ENCODE data around the gene FUBP3. TPM values are rescaled to one million over a fixed set of nuclear protein-coding genes. Genes with fewer than 3 reads are reported as not detected.

The FUBP3 gene
- total RNA-seq, 1 donor from 2014 or later = 50.6 TPM

DNA sequence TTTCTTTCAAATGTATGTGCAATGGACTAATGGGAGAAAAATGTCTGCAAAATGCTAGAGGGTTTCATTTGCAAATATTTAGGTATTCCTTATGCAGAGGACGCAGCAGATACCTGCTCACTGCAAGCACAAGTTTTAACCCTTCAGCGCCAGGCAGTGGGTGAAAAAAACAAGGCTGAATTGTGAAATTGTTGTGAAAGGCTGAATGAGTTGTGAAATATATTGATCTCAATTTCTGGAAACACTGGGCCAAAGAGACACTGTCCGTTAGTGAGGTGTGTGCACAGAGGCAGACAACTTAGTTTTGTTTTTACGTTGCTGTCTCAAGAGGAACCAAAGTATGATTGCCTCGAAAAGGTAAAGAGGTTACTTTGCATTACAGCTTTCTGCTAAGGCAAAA is 18.8 kb downstream of the FUBP3 start:
- intact Hi-C loops (cut with micrococcal nuclease) = no loop called here
- Mint-ChIP-seq H3K4me3 (ENCODE audit: low read depth) (no peak overlapping the region), H3K36me3 (ENCODE audit: low read depth) (peaks cover 34% of the 10 kb centered on the region), H3K27ac (no peak overlapping the region), H3K27me3 (ENCODE audit: low read depth) (no peaks in the 10 kb centered on the region), H3K9me3 (no peaks in the 10 kb centered on the region), H3K4me1 (ENCODE audit: low read depth) (no peaks in the 10 kb centered on the region)
- DNase-seq (ENCODE audit: low spot score) = no peak

DNA sequence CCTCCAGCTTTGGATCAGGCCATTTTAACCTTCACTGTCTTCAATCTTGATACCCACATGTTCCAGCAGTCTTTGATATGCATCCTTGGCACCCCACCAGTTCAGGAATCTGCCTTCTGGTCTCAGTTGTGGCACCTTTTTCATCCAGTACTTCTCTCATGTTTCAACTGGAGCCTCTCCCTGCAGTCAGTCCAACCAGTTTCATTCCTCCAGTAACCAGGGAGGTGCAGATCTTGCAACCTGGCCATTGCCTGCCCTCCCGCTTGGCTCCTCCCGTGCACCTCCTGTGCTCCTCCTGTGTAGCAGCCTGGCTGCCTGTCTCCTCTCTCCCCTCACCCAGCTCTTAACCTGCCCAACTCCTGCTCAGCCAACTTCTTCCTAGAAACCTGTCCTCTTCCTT is 20.2 kb downstream of the FUBP3 start:
- no peaks in the 10 kb centered on the region for H3K9me3 Mint-ChIP-seq
- peaks cover 45% of the 10 kb centered on the region for H3K36me3 Mint-ChIP-seq (ENCODE audit: low read depth)
- H3K27me3 Mint-ChIP-seq (ENCODE audit: low read depth) = no peaks in the 10 kb centered on the region
- no peaks in the 10 kb centered on the region for H3K4me1 Mint-ChIP-seq (ENCODE audit: low read depth)
- H3K4me3 Mint-ChIP-seq (ENCODE audit: low read depth) = no peak overlapping the region
- intact Hi-C loops (cut with micrococcal nuclease) = no loop called here
- H3K27ac Mint-ChIP-seq = no peak overlapping the region
- DNase-seq (ENCODE audit: low spot score) = no peak

DNA sequence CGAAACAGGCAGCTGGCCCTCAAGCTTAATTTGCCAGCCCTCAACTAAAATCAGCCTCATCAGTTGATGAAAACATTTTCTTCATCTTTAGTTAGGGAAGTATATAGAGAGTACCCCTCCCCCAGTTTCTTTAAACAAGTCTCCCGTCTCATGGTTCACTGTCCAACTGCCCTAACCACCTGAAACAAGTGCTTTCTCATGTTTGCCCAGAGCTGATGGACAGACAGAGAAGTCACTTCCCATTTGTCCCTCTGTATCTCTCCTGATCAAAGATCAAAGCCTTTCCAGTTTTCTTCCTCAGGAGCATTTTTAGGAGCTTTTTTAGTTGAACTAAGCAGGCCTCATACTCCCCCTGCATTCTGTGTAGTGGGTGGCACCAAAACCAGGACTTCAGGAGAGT is 21.7 kb downstream of the FUBP3 start:
- no peaks in the 10 kb centered on the region for H3K9me3 Mint-ChIP-seq
- no peaks in the 10 kb centered on the region for H3K4me1 Mint-ChIP-seq (ENCODE audit: low read depth)
- intact Hi-C loops (cut with micrococcal nuclease) = no loop called here

DNA sequence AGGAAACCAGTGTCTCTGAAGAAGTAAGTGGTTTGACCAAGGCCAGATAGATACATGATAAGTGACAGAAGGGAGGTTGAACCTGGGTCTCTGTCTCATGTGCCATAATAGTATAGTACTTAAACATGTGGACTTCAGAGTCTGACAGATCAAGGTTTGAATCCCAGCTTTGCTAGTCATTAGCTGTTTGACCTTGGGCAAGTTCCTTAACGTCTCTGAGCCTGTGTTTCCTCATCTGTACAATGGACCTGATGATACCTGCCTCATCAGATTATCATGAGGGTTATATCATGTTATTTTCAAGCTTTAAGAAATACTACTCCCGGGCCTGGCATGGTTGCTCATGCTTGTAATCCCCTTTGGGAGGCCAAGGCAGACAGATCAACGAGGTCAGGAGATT is 24.9 kb downstream of the FUBP3 start:
- no peaks in the 10 kb centered on the region for H3K9me3 Mint-ChIP-seq
- intact Hi-C loops (cut with micrococcal nuclease) = no loop called here
- no peak overlapping the region for H3K4me3 Mint-ChIP-seq (ENCODE audit: low read depth)
- no peak for DNase-seq (ENCODE audit: low spot score)
- H3K36me3 Mint-ChIP-seq (ENCODE audit: low read depth) = peaks cover 27% of the 10 kb centered on the region
- no peak overlapping the region for H3K27ac Mint-ChIP-seq
- H3K4me1 Mint-ChIP-seq (ENCODE audit: low read depth) = no peaks in the 10 kb centered on the region
- no peaks in the 10 kb centered on the region for H3K27me3 Mint-ChIP-seq (ENCODE audit: low read depth)

More for the DNA sequence above, 21.7 kb downstream of the FUBP3 start:
- DNase-seq (ENCODE audit: low spot score) = no peak
- Mint-ChIP-seq H3K36me3 (ENCODE audit: low read depth) (peaks cover 43% of the 10 kb centered on the region), H3K27me3 (ENCODE audit: low read depth) (no peaks in the 10 kb centered on the region), H3K4me3 (ENCODE audit: low read depth) (no peak overlapping the region), H3K27ac (no peak overlapping the region)

DNA sequence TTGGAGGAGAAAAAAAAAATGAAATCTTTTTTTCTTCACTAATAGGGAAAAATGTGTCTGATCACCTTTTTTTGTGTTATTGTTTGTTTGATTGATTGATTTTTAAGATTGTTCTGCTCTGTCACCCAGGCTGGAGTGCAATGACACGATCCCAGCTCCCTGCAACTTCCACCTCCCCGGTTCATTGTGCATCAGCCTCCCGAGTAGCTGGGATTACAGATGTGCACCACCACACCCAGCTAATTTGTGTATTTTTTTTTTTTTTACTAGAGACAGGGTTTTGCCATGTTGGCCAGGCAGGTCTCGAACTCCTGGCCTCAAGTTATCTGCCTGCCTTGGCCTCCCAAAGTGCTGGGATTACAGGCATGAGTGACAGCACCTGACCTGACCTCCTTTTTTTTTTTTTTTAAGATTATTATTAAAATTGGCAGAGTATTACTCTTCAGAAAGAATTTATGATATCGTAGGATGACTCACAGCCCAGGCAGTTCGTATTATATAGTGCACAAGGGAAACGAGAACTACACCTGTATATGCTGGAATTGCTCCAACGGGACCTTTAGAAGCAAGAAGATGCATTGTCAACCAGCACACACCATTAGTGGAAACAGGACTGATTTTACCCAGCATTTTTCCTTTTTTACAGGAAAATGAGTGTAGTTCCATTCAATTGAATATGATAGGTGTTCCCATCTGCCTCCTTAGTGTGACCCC is 27.7 kb downstream of the FUBP3 start:
- H3K27me3 Mint-ChIP-seq (ENCODE audit: low read depth) = no peaks in the 10 kb centered on the region
- H3K36me3 Mint-ChIP-seq (ENCODE audit: low read depth) = peaks cover 28% of the 10 kb centered on the region
- H3K4me1 Mint-ChIP-seq (ENCODE audit: low read depth) = no peaks in the 10 kb centered on the region
- no peaks in the 10 kb centered on the region for H3K9me3 Mint-ChIP-seq
- H3K4me3 Mint-ChIP-seq (ENCODE audit: low read depth) = no peak overlapping the region
- intact Hi-C loops (cut with micrococcal nuclease) = no loop called here
- no peak overlapping the region for H3K27ac Mint-ChIP-seq
- no peak for DNase-seq (ENCODE audit: low spot score)

DNA sequence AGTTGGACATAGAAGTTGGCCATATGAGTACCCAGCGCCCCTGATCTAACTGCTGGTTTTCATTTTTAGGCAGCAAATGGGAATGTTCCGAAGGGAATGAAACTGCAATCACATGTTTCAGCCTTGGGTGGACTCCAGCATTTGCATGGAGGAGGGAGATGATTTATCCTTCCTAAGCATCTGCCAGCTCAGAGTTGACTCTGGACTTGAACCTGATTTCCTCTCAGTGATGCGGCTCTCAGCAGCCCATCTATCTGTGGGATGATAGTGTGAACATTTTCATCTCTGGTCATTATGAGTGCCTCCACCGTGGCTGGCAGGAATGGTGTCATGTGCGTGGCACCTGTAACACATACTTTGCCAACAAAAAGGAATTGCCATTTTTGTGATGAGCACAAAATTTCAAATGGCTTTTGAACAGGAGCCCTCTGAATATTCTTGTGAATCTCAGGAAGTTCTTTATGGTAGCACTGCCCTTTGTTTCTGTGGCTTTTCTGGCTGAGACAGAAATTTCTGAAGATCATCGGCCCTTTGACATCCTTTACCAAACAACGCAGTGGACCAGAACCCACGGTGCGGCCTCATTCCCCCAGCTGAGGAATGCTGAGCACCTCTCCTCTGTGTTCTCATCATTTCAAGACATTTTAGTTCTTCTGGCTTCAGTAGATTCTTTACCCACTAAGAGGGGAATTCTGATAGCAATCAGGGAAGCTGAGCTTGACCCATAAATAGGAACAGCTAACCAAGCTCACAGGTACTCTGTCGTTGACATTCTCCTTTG is 28.5 kb downstream of the FUBP3 start:
- Mint-ChIP-seq H3K4me1 (ENCODE audit: low read depth) (no peaks in the 10 kb centered on the region), H3K27me3 (ENCODE audit: low read depth) (no peaks in the 10 kb centered on the region), H3K4me3 (ENCODE audit: low read depth) (no peak overlapping the region), H3K36me3 (ENCODE audit: low read depth) (peaks cover 28% of the 10 kb centered on the region), H3K9me3 (no peaks in the 10 kb centered on the region), H3K27ac (no peak overlapping the region)
- no peak for DNase-seq (ENCODE audit: low spot score)
- intact Hi-C loops (cut with micrococcal nuclease) = no loop called here

DNA sequence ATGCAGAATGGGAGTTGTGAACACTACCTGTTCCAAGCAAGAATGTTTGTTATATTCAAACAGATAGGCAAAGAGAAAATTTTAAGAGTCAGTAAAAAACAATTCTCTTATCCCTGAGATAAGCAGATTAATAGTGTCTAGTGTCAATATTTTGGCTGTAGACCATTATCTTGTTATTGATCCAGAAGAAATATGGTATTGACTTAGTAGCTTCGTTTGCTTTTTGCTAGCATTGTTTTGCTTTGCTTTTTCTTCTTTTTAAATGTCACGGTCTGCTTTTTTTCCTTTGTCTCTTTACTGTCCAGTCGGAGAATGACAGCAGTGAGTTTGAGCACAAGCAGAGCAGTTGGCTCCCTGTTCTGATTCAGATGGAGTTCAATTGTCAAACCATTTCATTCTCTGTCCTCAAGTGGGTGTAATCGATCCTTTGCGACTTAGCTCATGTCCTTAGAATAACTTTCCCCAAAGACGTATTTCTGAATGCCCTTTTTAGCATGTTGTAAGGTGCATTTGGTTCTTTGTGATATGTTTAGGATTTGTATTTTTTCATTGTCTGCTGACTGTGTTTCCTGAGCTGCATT is 29.3 kb downstream of the FUBP3 start:
- DNase-seq (ENCODE audit: low spot score) = no peak
- Mint-ChIP-seq H3K4me3 (ENCODE audit: low read depth) (no peak overlapping the region), H3K36me3 (ENCODE audit: low read depth) (peaks cover 27% of the 10 kb centered on the region), H3K27ac (no peak overlapping the region), H3K27me3 (ENCODE audit: low read depth) (no peaks in the 10 kb centered on the region), H3K9me3 (no peaks in the 10 kb centered on the region), H3K4me1 (ENCODE audit: low read depth) (no peaks in the 10 kb centered on the region)
- intact Hi-C loops (cut with micrococcal nuclease) = no loop called here

DNA sequence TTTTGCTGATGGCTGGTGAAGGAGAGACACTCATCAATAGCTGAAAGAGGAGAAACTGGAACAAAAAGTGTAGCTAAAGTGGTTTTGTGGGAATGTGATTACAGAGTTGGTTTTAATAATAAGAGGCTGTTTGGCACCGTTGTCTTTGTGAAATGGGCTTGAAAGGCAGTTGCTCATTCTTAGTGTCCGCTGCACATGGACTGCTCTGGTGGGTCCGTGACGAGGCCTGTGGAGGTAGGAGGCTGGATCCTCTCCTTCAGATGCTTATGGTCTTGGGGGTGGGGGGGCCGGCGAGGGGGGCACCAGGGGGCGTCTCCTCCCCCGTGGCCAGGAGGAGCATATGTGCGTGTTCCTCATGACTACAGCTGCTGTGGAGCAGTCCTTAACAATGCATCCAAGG is 29.8 kb downstream of the FUBP3 start:
- Mint-ChIP-seq H3K36me3 (ENCODE audit: low read depth) (peaks cover 23% of the 10 kb centered on the region), H3K27me3 (ENCODE audit: low read depth) (no peaks in the 10 kb centered on the region), H3K27ac (no peak overlapping the region), H3K9me3 (no peaks in the 10 kb centered on the region), H3K4me3 (ENCODE audit: low read depth) (no peak overlapping the region), H3K4me1 (ENCODE audit: low read depth) (no peaks in the 10 kb centered on the region)
- intact Hi-C loops (cut with micrococcal nuclease) = no loop called here
- no peak for DNase-seq (ENCODE audit: low spot score)

DNA sequence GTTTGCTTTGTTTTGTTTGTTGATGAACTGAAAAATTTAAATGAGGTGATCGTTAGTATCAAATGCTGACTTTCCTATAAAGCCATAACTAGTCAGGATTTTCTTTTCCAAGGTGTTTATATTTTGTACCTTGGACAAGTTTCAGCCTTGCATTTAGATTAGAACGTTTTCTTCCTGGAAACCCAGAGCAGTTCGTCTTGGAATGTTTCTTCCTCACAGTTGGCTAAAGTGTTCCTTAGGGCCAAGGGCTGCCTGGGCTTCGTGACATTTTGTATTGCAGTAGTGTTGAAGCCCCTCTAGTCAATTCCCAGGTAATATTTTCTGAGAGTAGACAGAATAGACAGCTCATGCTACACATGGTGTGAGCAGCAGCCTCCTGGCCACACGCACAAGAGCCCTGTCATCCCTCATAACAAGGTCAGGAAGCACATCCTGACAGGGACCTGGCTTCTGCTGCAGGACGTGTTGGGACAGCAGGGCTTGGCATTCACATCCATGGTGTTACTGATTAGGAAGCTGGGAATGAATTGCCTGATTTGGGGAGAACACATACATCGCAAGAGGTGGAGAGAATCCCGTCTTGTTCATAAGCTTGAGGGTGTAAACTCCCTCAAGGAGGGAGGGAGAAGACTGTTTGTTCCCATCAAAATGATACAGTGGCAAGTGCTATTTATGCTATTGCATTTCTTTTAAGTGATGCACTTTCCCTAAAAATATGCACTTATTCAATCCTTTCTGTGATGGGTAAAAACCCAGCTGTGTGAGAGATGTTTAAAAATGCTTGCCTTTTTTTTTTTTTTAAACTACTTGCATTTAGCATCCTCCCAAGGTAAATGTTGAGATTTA is 31.7 kb downstream of the FUBP3 start:
- Mint-ChIP-seq H3K27ac (no peak overlapping the region), H3K4me3 (ENCODE audit: low read depth) (no peak overlapping the region), H3K9me3 (no peaks in the 10 kb centered on the region), H3K27me3 (ENCODE audit: low read depth) (no peaks in the 10 kb centered on the region), H3K36me3 (ENCODE audit: low read depth) (peaks cover 28% of the 10 kb centered on the region), H3K4me1 (ENCODE audit: low read depth) (no peaks in the 10 kb centered on the region)
- DNase-seq (ENCODE audit: low spot score) = no peak
- intact Hi-C loops (cut with micrococcal nuclease) = no loop called here

DNA sequence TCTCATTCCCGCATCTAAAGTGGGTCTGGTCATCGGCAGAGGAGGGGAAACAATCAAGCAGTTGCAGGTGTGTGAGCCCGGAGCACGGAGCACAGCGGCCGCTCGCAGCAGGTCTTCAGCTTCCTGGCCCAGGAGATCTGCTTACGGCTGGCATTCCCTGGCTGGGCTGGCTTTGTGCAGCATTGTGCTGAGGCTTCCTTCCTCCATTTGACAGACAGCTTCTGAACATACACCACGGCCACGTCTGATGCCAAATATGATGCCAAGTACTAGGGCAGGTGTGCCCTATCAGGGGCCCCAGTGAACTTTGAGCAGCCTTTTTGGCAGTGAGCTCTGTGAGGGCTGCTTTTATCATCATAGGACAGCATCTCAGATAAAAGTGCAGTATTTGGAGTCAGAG is 37.1 kb downstream of the FUBP3 start:
- H3K27me3 Mint-ChIP-seq (ENCODE audit: low read depth) = no peaks in the 10 kb centered on the region
- no peak for DNase-seq (ENCODE audit: low spot score)

DNA sequence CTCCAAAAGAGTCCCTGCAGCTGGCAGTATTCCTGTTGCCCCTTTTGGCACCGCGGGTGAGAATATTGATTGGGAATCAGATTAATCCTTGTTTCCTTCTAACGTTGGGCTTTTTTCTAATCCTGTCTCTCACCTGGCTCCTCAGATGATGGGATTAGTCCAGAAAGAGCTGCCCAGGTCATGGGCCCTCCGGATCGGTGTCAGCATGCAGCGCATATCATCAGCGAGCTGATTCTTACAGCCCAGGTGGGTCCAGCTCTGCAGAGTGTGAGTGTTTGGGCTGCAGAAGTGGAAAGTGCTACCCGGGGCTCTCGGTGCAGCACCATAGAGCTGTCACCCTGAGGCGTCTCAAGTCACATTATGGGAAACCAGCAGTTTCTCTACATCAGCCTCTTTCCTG is 44.1 kb downstream of the FUBP3 start:
- H3K9me3 Mint-ChIP-seq = no peaks in the 10 kb centered on the region
- DNase-seq (ENCODE audit: low spot score) = no peak
- peaks cover 59% of the 10 kb centered on the region for H3K36me3 Mint-ChIP-seq (ENCODE audit: low read depth)
- no peak overlapping the region for H3K4me3 Mint-ChIP-seq (ENCODE audit: low read depth)
- intact Hi-C loops (cut with micrococcal nuclease) = no loop called here
- H3K27ac Mint-ChIP-seq = no peak overlapping the region
- no peaks in the 10 kb centered on the region for H3K4me1 Mint-ChIP-seq (ENCODE audit: low read depth)
- H3K27me3 Mint-ChIP-seq (ENCODE audit: low read depth) = no peaks in the 10 kb centered on the region

More for the DNA sequence above, 37.1 kb downstream of the FUBP3 start:
- Mint-ChIP-seq H3K27ac (no peak overlapping the region), H3K36me3 (ENCODE audit: low read depth) (peaks cover 64% of the 10 kb centered on the region), H3K4me3 (ENCODE audit: low read depth) (no peak overlapping the region), H3K9me3 (no peaks in the 10 kb centered on the region), H3K4me1 (ENCODE audit: low read depth) (no peaks in the 10 kb centered on the region)
- intact Hi-C loops (cut with micrococcal nuclease) = no loop called here

DNA sequence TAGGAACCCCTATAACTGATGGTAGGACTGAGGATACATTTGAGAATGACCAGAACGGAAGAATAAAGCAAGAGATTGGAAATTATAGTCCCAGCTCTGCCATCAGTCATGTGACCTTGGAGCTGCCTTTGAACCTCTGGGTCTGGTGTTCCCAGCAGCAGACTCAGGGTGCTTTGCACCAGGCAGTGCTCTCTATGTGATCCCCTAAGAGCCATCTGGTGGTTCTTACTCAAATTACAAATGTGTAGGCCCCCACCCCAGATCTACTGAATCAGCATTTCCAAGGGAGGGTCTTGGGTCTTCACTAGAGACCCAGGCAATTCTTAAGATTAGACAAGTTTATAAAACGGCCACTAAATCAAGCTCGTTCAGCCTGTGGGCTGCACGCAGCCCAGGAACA is 44.8 kb downstream of the FUBP3 start:
- Mint-ChIP-seq H3K4me3 (ENCODE audit: low read depth) (no peak overlapping the region), H3K27me3 (ENCODE audit: low read depth) (no peaks in the 10 kb centered on the region), H3K4me1 (ENCODE audit: low read depth) (no peaks in the 10 kb centered on the region), H3K27ac (no peak overlapping the region), H3K9me3 (no peaks in the 10 kb centered on the region), H3K36me3 (ENCODE audit: low read depth) (peaks cover 57% of the 10 kb centered on the region)
- intact Hi-C loops (cut with micrococcal nuclease) = no loop called here
- no peak for DNase-seq (ENCODE audit: low spot score)
